CD4-positive, alpha-beta T cell treated with Interleukin-10 for 1 hour (primary cell): ENCODE results near the gene ACOX1.
A peak's percentile ranks its signal among the peaks of the same experiment; 100 is the strongest.

Experiments used
- DNase-seq: peaks from one replicate; pipeline ENCODE4 v3.0.0-alpha.2; 2020

Gene ACOX1

GRCh38 chr17:75978938-75979704 is at the start of gene ACOX1, which contains the start of gene TEN1:
TSS of gene ACOX1 (minus strand) at chr17:75979166. CDS start at chr17:75979073, 93 bp downstream.
TSS of gene TEN1 (plus strand) at chr17:75979240. CDS start at chr17:75986193, 6,953 bp downstream.
- peak; percentile 95 for DNase-seq

DNA sequence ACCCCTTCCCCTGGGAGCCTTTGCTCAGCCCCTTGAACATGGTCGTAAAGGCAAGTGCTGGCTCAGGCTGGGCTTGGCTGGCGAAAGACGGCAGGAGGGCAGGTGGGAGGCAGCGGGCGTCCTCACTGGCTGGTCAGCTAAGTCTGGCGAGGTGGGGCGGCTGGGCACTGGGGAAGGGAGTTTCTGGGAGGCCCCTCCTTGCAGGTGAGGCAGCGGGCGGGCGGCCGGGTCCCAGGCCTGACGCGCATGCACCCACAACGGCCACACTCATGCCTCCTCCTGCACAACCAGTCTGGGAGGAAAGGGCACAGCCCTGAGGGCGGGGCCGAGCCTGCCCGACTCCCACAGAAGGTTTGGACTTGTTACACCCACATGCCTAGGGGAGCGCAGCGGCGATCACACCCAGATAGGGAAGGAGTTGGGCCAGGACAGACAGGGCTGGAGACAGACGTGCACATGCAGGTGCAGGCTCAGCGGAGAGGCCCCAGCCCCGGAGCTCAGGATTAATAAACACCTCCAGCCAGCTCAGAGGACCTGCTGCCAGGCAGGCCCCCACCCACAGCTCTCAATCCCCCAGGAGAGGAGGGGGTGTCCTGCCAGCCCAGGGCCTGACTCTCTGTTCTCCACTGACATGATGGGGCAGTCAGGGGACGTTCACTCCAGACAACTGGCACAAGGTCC is 48.3 kb upstream of the ACOX1 start, which contains the start of gene EVPL:
Gene EVPL, minus strand, starts transcription at position 148 of the 681 bp plus-strand sequence. Its CDS starts 108 bp downstream, at position 40.
- DNase-seq = no peak

- no peak for DNase-seq
Measured at GRCh38 chr17:76026714-76027158, 47.8 kb upstream of the ACOX1 start.

- no peak for DNase-seq
Measured at GRCh38 chr17:76025294-76025693, 46.3 kb upstream of the ACOX1 start.

DNA sequence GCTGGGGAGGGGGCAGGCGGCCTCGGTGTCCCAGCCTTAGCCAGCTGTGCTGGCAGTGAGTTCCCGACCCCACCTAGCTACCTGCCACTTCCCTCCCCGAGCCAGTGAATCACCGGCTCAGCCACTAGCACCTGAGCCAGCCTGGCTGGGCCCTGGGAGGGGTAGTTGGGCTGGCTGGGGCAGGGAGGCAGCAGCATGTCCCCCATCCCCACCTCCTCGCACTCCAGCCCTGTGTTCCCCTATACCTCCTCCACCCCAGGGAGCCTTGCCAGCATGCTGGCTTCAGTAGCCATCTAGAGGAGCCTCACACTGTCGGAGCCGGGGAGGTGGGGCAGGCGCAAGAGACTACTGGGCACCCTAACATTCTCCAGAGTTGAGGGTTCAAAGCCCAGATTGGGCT is 45.4 kb upstream of the ACOX1 start:
- DNase-seq = no peak

- no peak for DNase-seq
Measured at GRCh38 chr17:76023900-76024237, 44.9 kb upstream of the ACOX1 start.

DNA sequence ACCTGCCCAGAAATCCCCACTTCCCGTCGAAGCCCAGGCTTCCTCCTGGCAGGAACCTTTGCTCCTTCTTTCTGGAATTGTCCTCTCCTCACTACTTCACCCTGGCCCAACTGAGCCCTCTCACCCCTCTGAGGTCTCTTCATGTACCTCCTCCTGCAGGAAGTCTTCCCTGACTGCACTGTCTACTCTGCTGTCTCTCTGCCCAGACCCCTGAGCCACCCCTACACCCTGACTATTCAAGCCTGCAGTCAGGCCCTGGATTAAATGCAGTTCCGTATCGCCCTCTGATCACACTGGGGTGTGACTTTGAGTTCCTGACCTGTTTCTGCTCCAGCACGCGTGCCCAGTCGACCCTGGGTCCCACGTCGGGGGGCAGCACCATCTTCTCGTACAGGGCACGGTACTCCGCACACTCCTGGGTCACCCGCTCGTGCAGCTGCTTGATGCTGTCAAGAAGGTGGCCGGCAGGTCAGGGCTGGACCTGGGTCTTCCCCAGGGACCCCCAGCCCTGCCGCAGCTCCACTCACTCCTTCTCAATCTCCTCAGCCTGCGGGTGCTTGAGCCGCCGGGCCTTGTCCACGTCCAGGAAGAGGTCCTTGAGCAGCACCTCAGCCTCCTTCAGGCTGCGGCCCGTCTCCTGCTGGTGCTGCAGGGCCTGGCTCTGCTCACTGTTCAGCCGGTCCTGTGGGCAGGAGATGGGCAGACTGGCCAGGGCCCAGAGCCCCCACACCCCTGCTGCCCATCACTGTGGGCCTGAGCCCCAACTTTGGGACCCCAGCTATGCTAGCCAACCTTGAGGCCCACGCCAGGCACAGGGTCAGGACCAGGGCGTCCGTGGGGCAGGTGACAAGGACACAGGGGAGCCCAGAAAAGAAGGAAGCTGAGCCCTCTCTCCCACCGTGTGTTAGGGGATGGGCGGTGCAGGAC is 44.3 kb upstream of the ACOX1 start:
- no peak for DNase-seq

- DNase-seq = no peak
Measured at GRCh38 chr17:76022285-76022684, 43.3 kb upstream of the ACOX1 start.

DNA sequence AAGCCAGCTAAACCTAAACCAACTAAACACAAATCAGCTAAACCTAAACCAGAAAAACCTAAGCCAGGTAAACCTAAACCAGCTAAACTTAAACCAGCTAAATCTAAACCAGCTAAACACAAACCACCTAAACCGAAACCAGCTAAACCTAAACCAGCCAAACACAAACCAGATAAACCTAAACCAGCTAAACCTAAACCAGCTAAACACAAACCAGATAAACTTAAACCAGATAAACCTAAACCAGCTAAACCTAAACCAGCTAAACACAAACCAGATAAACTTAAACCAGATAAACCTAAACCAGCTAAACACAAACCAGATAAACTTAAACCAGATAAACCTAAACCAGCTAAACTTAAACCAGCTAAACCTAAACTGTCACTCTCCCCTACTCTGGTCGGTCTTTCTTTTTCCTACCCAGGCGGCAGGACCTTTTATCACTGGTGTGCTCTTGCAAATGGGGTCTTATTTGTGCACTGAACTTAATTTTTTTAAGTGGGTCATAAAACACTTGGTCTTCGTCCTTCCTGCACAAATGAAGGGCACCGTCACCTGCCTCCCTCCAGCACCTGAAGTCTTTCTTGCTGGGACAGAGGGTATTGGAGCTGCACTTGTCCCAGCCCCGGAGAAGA is 41.0 kb upstream of the ACOX1 start:
- no peak for DNase-seq

DNA sequence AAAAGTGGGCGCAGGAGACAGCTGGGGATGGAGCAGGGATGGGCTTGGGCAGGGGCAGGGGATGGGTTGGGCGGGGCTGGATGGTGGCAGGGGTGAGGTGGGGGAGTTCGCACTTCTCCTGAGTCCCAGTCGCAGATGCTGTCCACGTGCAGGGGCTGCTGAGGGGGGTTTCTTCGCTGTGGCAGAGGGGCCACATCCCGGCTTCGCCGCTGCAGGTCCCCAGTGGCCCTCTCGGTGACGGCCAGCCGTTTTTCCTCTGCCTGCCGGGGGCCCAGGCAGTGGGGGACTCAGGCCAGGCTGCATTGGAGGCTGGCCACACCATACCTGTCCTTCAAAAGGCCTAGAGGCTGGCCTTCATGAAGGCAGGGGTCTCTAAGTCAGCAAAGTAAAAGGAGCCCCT is 39.8 kb upstream of the ACOX1 start:
- DNase-seq = no peak

DNA sequence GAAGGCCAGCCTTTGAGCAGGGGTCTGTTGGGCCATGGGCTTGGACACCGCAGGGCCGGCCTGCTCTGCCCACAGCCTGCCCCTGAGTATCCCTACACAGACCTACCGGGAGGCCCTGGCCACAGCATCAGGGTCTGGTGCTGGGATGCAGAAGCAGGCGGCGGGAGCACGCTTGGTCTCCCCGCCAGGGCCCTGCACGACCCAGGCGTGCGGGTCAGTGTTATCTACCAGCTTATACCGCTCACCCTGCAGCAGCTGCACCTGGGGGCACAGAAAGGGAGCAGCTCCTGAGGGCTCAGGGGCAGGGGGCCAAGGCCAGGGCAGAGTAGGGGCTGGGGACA is 39.3 kb upstream of the ACOX1 start:
- no peak for DNase-seq

- no peak for DNase-seq
Measured at GRCh38 chr17:76017481-76018339, 38.7 kb upstream of the ACOX1 start.

DNA sequence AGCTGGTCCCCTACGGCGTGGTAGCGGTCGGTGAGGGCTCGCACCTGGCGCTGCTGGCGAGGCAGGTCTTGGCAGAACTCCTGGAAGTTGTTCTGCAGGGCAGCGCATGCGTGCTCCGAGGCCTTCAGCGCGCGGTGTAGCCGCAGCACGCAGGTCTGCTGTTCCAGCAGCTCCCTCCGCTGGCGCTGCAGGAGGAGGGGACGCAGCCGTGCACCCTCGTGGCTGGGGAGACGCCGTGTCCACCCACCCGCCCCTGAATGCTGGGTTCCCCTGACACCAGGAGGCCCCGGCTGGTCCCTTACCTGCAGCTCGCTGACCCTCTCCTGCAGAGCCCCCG is 35.9 kb upstream of the ACOX1 start:
- no peak for DNase-seq

DNA sequence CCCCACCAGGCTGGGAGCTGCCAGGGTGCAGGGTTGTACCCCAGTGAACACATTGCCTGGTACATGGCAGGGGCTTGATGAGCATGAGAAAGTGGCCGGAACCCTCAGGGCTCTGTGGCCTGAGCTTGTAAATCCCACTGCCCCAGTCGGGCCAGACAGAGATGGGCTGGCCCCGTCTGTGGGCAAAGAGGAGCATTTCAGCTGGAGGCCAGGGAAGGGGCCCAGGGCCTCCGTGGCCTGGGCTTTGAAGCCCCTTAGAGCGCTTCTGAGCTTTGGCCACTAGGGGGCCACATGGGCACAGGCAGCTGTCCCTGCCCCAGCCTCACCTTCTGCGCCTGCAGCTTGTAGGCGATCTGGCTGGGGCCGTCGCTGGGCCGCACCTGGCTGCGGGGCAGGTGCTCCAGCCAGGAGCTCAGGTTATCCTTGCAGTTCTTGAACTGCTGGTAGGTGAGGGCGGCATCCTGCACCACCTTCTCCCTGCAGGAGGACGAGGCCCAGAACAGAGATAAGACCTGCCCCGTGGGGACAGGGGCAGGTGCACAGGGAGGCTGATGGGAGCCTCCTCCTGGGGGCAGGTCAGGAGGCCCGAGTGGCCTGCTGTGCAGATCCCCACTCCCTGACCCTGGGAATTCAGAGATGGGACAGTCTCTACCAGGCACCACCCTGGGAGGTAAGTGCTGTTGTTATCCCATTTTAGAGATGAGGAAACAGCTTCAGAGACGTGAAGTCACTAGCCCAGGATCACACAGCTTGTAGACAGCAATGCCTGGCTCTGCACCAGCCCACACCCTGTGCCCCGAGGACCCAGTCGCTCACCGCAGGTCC is 35.3 kb upstream of the ACOX1 start:
- DNase-seq = peak; percentile 81

GRCh38 chr17:76013377-76013932 is 34.5 kb upstream of the ACOX1 start:
- no peak for DNase-seq

DNA sequence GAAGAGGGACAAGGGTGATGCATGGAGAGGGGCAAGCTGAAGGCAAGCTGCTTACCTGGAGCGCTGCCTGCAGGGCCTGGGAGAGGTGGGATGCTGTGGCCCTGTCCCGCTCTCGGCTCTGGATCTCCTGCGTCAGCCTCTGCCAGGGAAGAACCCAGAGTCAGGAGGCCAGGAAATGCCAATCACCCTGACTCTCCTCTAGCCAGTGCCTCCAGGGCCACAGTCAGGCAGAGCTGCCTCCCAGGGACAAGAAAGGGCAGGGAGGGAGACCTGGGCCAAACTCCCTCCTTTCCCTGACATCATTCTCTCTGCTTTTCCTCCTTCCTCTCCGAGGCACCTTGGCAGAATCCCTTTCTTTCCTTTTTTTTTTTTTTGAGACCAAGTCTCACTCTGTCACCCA is 33.0 kb upstream of the ACOX1 start:
- no peak for DNase-seq

DNA sequence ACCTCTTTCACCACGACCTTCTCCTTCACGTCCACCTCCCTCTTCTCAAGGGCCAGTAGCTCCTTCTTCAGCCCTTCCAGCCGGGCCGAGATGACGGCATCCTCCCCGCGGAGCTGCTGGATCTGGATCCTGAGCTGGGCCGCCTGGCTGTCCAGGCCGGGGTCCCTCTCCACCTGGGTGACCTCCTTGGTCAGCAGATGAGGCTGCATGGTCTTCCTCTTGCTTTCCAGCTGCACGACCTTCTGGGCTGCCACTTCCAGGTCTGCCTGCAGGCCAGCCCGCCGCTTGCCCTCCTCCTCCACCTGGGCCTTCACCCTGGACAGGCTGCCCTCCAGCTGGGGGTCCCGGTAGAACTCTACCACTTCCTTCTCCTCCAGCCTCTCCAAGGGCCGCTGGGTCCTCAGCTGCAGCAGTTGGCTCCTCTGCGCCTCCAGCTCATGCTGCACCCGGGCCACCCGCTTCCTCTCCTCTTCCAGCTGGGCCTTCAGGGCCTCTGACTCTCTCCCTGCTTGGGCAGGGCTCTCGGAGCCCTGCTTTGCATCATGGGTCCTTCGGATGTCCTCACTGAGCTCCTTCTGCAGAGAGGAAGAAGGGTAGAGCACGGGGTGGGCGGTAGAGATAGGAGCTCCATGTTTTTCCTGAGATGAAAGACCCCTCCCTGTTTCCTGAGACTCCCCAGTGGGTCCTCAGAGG is 31.1 kb upstream of the ACOX1 start:
- no peak for DNase-seq

DNA sequence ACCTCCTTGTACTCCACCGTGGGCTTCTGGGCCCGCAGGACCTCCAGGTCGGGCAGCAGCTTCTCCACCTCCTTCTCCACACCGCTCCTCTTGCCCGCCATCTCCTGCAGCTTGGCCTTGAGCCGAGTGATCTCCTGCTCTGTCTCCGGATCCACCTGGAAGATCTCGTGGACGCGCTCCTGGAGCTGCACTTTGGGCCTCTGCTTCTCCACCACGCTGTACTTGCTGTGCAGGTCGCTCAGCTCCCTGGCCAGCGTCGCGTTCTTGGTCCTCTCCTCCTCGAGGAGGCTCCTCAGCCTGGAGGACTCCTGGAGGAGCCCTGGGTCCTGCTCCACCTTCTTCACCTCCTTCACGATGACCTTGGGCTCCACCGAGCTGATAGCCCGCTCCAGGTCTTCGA is 30.5 kb upstream of the ACOX1 start:
- no peak for DNase-seq

DNA sequence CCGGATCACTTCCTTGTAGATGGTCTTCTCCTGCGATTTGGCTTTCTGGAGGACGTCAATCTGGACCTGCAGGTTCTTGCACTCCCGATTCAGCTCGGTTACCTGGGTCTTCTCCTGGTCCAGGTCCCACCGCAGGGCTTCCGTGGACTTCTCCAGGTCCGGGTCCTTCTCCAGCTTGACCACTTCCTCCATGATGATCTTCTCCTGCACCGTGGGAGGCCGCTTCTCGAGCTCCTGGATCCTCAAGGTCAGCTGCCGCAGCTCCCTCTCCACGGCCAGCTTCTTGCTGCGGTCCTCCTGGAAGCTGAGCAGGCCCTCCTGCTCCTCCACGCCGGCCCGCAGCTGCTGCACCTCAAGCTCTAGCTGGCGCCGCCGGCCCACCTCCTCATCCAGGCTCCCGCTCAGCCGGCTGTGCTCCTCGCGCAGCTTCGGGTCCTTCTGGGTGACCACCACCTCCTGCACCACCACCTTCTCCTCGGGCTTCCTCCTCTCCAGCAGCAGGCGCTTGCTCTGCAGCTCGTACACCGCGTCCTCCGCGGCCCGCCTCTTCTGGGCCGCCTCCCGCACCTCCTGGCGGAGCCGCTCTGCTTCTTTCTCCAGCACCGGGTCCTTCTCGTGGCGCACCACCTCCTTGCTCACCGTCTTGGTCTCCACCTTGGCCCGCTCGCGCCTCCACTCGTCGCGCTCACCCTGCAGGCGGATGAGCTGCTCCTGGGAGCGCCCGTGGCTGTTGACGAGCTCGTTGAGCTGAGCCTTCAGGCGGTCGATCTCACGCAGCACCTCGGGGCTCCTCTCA is 29.9 kb upstream of the ACOX1 start:
- no peak for DNase-seq
